C4-2B (cell line): ENCODE measurements around the gene GLCE.

Experiments used
- H3K27ac ChIP-seq: fragments of 450-650 bp; 2 replicates; pipeline ENCODE4 v1.5.1; 2017
- CTCF ChIP-seq: fragments of 450-650 bp; conservative IDR thresholded peaks from 2 replicates; pipeline ENCODE4 v1.5.1; 2017; ENCODE audit warnings: mild to moderate bottlenecking
- ZFX ChIP-seq: fragments of 450-650 bp; IDR thresholded peaks from 2 replicates; pipeline ENCODE4 v1.6.1; 2017

Gene GLCE

GRCh38 chr15:69170597-69170996 is 10.2 kb downstream of the GLCE start:
- no peak overlapping the region for H3K27ac ChIP-seq
- TF ChIP-seq ZFX (no peak), CTCF (no peak)

- no peak for TF ChIP-seq ZFX
- no peak for TF ChIP-seq CTCF
- H3K27ac ChIP-seq: no peak overlapping the region
These were observed 12.4 kb downstream of the GLCE start for GRCh38 chr15:69172847-69173246.

GRCh38 chr15:69175536-69175935 is 15.1 kb downstream of the GLCE start:
- no peak overlapping the region for H3K27ac ChIP-seq
- TF ChIP-seq CTCF: no peak

GRCh38 chr15:69181424-69181823 is 21.0 kb downstream of the GLCE start:
- no peak overlapping the region for H3K27ac ChIP-seq
- TF ChIP-seq CTCF: no peak
- no peak for TF ChIP-seq ZFX

- TF ChIP-seq ZFX (no peak), CTCF (no peak)
- H3K27ac ChIP-seq: no peak overlapping the region
These were observed 24.8 kb downstream of the GLCE start for GRCh38 chr15:69185216-69185615.

GRCh38 chr15:69185706-69186105 is 25.3 kb downstream of the GLCE start:
- TF ChIP-seq CTCF: no peak
- TF ChIP-seq ZFX: no peak
- no peak overlapping the region for H3K27ac ChIP-seq

- no peak for TF ChIP-seq CTCF
- TF ChIP-seq ZFX: no peak
- no peak overlapping the region for H3K27ac ChIP-seq
These were observed 28.7 kb downstream of the GLCE start for GRCh38 chr15:69189157-69189556.
